Hepatocyte (in vitro differentiated cells): Measurements from ENCODE around the gene MACROD2. TPM values are rescaled to one million over a fixed set of nuclear protein-coding genes. Genes with fewer than 3 reads are reported as not detected.

Experiments used
- DNase-seq: peaks from one replicate; pipeline ENCODE4 v3.0.0-alpha.2; 2016; ENCODE audit warnings: low spot score
- H2AFZ ChIP-seq: fragments of 200-600 bp; sonication (generic); 2 replicates; pipeline ENCODE4 v1.6.0; 2016; ENCODE audit warnings: antibody characterized with exemption, mild to moderate bottlenecking
- H3K27ac ChIP-seq: fragments of 200-600 bp; sonication (generic); 2 replicates; pipeline ENCODE4 v1.5.1; 2016; ENCODE audit warnings: mild to moderate bottlenecking
- H3K27me3 ChIP-seq: fragments of 200-600 bp; sonication (generic); 2 replicates; pipeline ENCODE4 v1.6.1; 2016
- H3K36me3 ChIP-seq: fragments of 200-600 bp; sonication (generic); replicated peaks from 2 replicates; pipeline ENCODE4 v1.5.1; 2016; ENCODE audit warnings: low read depth; ENCODE audit not compliant: insufficient read depth
- H3K4me1 ChIP-seq: fragments of 200-600 bp; sonication (generic); 2 replicates; pipeline ENCODE4 v1.5.1; 2016; ENCODE audit warnings: mild to moderate bottlenecking, moderate library complexity; ENCODE audit not compliant: insufficient read depth
- H3K4me2 ChIP-seq: fragments of 200-600 bp; sonication (generic); 2 replicates; pipeline ENCODE4 v1.6.0; 2016
- H3K4me3 ChIP-seq: fragments of 200-600 bp; sonication (generic); 2 replicates; pipeline ENCODE4 v1.5.1; 2016; ENCODE audit warnings: mild to moderate bottlenecking
- H3K79me2 ChIP-seq: fragments of 200-600 bp; sonication (generic); 2 replicates; pipeline ENCODE4 v1.6.0; 2017; ENCODE audit warnings: mild to moderate bottlenecking
- H3K9me2 ChIP-seq: fragments of 200-600 bp; sonication (generic); replicated peaks from 2 replicates; pipeline ENCODE4 v1.6.0; 2017; ENCODE audit warnings: mild to moderate bottlenecking; ENCODE audit not compliant: insufficient read depth
- H3K9me3 ChIP-seq: fragments of 200-600 bp; sonication (generic); 2 replicates; pipeline ENCODE4 v1.5.1; 2016; ENCODE audit warnings: low read depth, mild to moderate bottlenecking
- H4K20me1 ChIP-seq: fragments of 200-600 bp; sonication (generic); 2 replicates; pipeline ENCODE4 v1.6.0; 2016; ENCODE audit warnings: mild to moderate bottlenecking; ENCODE audit not compliant: insufficient read depth, poor library complexity, severe bottlenecking
- EZH2 ChIP-seq: fragments of 200-600 bp; sonication (generic); IDR thresholded peaks from 2 replicates; pipeline ENCODE4 v1.6.1; 2016; ENCODE audit warnings: antibody characterized with exemption, mild to moderate bottlenecking, borderline replicate concordance
- EZH2phosphoT487 ChIP-seq: fragments of 200-600 bp; sonication (generic); IDR thresholded peaks from one replicate; pipeline ENCODE4 v1.6.1; 2018; ENCODE audit warnings: antibody characterized with exemption, mild to moderate bottlenecking, low read depth, moderate library complexity; ENCODE audit not compliant: unreplicated experiment, severe bottlenecking
- WGBS: methylation state at CpG from one replicate; pipeline ENCODE4 v1.1.6; 2016; ENCODE audit warnings: low lambda C conversion rate; ENCODE audit errors: missing lambda C conversion rate; 5-methylcytosine and 5-hydroxymethylcytosine counted together
- polyA plus RNA-seq: library from polyadenylated mRNA; unstranded; fragments of >200 nt; fragmentation: Nextera tagmentation; extraction: Ambion mirVana; gene quantifications from 2 replicates; pipeline ENCODE4 v1.2.1, GENCODE V29; 2016
- total RNA-seq: library from RNA; depleted of rRNA; stranded (reverse); fragments of >200 nt; gene quantifications from 2 replicates; pipeline ENCODE4 v1.2.3, GENCODE V29; 2014
- TF ChIP-seq, protein P1 (sequence below): fragments of 200-600 bp; sonication (generic); IDR thresholded peaks from 2 replicates; pipeline ENCODE4 v1.5.1; 2016; ENCODE audit warnings: antibody characterized with exemption, mild to moderate bottlenecking; ENCODE audit not compliant: poor library complexity

MACROD2 gene
- total and polyA plus RNA-seq, 2 experiments from 2014 or later = 2.4 to 3.1 TPM

DNA sequence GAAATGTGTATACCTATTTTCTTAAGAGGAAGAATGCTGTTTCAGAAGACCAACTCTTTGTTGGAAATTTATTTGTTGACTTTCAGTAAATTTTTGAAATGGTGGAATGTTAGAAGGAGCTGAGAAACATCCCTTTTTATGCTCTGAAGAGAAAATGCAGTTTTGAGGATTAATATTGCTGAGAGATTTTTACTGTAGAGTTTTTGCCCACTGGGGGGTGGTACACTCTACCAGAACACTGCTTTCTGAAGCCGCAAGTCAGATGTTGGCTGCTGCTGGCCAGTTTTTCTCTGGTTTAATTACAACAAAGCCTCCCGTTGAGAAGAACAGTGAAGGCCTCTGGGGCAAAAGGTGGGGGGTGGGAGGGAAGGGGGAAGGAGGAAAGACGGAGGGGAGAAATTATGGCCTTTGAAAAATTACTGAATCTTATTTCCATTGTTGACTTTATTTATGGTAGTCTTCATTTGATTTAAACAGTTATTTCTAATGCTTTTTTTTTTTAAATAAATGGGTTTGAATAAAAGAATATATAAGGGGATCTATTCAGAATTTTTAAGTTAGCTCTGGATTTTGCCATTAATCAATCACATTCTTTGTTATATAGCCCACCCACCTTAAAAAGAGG, 339.1 kb downstream of the MACROD2 start:
- TF ChIP-seq, protein P1, sequence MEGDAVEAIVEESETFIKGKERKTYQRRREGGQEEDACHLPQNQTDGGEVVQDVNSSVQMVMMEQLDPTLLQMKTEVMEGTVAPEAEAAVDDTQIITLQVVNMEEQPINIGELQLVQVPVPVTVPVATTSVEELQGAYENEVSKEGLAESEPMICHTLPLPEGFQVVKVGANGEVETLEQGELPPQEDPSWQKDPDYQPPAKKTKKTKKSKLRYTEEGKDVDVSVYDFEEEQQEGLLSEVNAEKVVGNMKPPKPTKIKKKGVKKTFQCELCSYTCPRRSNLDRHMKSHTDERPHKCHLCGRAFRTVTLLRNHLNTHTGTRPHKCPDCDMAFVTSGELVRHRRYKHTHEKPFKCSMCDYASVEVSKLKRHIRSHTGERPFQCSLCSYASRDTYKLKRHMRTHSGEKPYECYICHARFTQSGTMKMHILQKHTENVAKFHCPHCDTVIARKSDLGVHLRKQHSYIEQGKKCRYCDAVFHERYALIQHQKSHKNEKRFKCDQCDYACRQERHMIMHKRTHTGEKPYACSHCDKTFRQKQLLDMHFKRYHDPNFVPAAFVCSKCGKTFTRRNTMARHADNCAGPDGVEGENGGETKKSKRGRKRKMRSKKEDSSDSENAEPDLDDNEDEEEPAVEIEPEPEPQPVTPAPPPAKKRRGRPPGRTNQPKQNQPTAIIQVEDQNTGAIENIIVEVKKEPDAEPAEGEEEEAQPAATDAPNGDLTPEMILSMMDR = peak; percentile 78
- TF ChIP-seq EZH2phosphoT487 = no peak
- Histone ChIP-seq H3K79me2 (peaks cover 75% of the 10 kb centered on the region), H2AFZ (no peak overlapping the region), H3K36me3 (no peaks in the 10 kb centered on the region), H3K27me3 (no peaks in the 10 kb centered on the region), H3K4me3 (peak overlapping the region; percentile 50), H3K27ac (peak overlapping the region; percentile 87), H3K9me2 (no peaks in the 10 kb centered on the region), H4K20me1 (peaks cover 21% of the 10 kb centered on the region), H3K4me2 (peak overlapping the region; percentile 75), H3K4me1 (no peaks in the 10 kb centered on the region), H3K9me3 (no peaks in the 10 kb centered on the region)
- peak; percentile 86 for DNase-seq
- 0% methylated on average over 3 of the region's 3 CpGs for WGBS

DNA sequence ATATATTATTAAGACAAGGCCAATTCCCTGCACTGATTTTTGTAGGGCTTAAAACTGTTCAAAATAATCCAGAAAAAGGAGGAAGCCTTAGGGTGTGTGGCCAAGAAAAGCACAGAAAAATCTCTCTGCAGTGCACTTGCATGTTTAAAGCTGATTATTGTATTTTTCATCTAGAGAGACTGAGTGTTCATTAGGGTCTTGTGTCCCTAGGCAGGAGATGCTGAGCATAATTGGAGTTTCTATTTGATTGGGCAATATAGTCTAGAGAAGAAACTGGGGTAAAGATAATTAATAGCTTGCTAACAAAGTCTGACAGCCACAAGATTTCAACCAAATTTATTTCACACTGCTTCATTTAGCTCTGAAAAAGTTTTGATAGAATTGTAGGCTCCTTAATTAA, 339.7 kb downstream of the MACROD2 start:
- Histone ChIP-seq H3K27ac (peak overlapping the region; percentile 87), H3K36me3 (no peaks in the 10 kb centered on the region), H3K4me3 (peak overlapping the region; percentile 50), H3K4me1 (no peaks in the 10 kb centered on the region), H3K27me3 (no peaks in the 10 kb centered on the region), H3K4me2 (peak overlapping the region; percentile 75), H3K9me2 (no peaks in the 10 kb centered on the region), H3K79me2 (peaks cover 69% of the 10 kb centered on the region), H3K9me3 (no peaks in the 10 kb centered on the region), H4K20me1 (peaks cover 14% of the 10 kb centered on the region), H2AFZ (no peak overlapping the region)
- TF ChIP-seq EZH2 (no peak), EZH2phosphoT487 (no peak)
- TF ChIP-seq, protein P1 = no peak
- DNase-seq = no peak

DNA sequence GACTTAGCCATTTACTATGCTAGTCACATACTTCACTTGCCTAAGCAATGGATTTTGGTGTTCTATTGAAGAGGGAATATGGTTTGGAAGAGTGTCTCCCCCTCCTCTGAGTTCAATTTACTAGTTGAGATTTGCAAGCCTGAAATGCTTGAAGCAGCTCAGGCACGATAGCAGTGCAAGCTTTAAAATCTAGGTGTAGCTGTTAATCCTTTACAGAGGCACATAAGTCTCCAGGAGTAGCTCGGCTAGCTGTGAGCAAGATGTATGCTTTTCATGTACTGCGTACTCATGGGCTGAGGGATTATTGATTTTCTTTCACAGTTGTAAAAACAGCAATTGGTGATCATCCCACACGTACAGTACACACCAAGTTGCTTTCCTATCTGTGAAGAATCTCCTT, 341.4 kb downstream of the MACROD2 start:
- Histone ChIP-seq H3K4me2 (peak overlapping the region; percentile 75), H2AFZ (peak overlapping the region; percentile 2), H3K4me3 (peak overlapping the region; percentile 50), H3K27me3 (no peaks in the 10 kb centered on the region), H3K9me2 (no peaks in the 10 kb centered on the region), H3K79me2 (peaks cover 53% of the 10 kb centered on the region), H3K4me1 (no peaks in the 10 kb centered on the region), H3K27ac (peak overlapping the region; percentile 87), H3K36me3 (no peaks in the 10 kb centered on the region), H3K9me3 (no peaks in the 10 kb centered on the region), H4K20me1 (no peaks in the 10 kb centered on the region)
- TF ChIP-seq, protein P1 = no peak
- TF ChIP-seq EZH2phosphoT487 (no peak), EZH2 (no peak)
- peak; percentile 53 for DNase-seq
- WGBS = 1% methylated on average over 4 of the region's 4 CpGs
